Measurements from ENCODE around the gene GALNTL6.
A peak's percentile ranks its signal among the peaks of the same experiment; 100 is the strongest.
"Not testable (repeated sequence)": the region's sequence is repeated elsewhere in the genome, so short reads cannot be mapped to it uniquely, and the experiment has no call there.

Gene GALNTL6

GRCh38 chr4:173002830-173003561 lies 1189.8 kb downstream of the GALNTL6 start:
- DNase-seq, result no peak

GRCh38 chr4:173005912-173006633 lies 1192.9 kb downstream of the GALNTL6 start:
- no peak for DNase-seq

GRCh38 chr4:173008436-173008835 lies 1195.2 kb downstream of the GALNTL6 start:
- no peak for DNase-seq

DNA sequence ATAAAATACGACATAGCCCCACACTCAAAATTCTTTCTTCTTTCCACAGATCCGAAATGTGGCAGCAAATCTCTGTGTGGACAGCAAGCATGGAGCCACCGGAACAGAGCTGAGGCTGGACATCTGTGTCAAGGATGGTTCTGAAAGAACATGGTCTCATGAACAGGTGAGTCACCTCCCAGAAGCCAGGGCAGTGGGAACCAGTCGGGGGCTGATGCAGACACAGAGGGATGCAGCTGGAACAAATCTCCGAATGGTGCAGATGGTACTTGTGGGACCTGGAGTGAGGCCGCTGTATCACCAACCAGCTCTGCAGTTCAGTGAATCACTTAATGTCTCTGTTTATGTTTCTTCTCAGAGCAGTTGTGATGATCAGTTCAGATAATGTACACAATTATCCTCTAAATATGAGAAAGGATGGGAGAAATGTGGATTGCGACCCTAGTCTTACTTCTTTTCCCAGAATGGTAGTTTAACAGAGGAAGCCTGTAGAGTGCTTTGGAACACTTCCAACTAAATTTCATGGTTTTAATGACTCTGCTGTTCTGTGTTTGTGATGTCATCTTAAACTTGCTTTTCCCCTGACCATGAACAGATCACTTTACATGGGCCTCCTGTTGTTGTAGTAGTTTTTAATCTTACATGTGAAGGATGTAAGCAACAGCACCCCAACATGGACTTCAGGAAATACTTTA lies 1196.1 kb downstream of the GALNTL6 start:
- peak; percentile 19 for DNase-seq

GRCh38 chr4:173012608-173013007 lies 1199.4 kb downstream of the GALNTL6 start:
- DNase-seq, result no peak

GRCh38 chr4:173013232-173013930 lies 1200.2 kb downstream of the GALNTL6 start:
- DNase-seq, result peak; percentile 41

- DNase-seq, result peak; percentile 58
These were observed 1200.9 kb downstream of the GALNTL6 start for GRCh38 chr4:173014113-173014558.

- no peak for DNase-seq
These were observed 1201.6 kb downstream of the GALNTL6 start for GRCh38 chr4:173014836-173015235.

DNA sequence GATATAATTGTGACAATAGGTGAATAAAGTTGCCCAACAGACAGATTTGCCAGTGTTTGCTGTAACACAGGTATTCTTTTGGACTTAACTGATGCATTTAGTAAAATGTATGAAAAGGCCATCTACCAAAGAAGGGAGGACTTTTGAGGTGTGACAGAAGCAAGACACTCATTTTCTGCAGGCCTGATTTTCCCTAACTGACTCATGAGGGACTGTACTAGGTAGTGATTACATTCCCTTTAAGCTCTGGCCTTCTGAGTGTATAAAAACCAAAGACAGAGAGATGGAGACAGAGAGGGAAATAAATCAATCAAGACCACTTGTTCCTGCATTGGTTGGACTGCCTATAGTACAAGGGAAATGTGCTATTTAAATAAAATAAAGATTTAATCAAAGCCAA lies 1204.6 kb downstream of the GALNTL6 start:
- no peak for DNase-seq

- DNase-seq, result no peak
These were observed 1205.2 kb downstream of the GALNTL6 start for GRCh38 chr4:173018446-173018845.

DNA sequence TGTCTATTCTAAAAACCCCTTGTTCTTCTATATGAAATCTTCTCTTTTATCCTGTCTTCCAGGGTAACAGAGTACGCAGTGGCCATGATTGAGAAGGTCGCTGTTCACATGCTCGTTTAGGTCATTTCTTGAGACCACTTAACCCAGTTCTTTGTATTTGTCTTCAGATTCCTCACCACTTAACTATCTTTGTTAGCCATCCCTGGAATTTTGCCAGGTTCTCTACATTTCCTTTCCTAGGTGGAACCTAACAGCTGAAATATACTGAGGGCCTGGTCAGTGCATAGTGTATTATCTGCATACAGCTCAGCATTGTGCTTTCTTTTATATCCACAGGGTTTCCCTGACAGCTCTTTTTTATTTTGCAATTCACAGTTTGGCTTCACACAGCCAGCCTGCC lies 1206.5 kb downstream of the GALNTL6 start:
- no peak for DNase-seq

GRCh38 chr4:173021746-173022573 lies 1208.8 kb downstream of the GALNTL6 start:
- DNase-seq, result not testable (repeated sequence)

DNA sequence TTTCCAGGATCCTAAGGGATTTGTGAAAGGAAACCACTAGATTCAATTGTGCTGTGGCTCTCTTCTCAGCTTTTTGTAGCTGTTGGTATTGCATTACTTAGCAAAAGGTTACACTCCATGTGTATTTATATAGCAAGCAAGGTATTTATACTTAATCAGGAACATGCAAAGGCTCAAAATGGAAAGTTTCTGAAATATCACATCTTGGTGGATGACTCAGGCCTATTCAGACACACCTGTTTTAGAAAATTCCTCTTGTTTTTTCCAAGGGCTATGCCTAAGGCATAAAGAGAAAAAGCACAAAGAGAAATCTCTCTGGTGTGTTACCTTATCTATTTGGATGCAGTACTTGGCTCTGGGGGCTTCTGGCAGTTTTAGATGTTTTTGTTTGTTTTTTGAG lies 1211.0 kb downstream of the GALNTL6 start:
- DNase-seq, result no peak

DNA sequence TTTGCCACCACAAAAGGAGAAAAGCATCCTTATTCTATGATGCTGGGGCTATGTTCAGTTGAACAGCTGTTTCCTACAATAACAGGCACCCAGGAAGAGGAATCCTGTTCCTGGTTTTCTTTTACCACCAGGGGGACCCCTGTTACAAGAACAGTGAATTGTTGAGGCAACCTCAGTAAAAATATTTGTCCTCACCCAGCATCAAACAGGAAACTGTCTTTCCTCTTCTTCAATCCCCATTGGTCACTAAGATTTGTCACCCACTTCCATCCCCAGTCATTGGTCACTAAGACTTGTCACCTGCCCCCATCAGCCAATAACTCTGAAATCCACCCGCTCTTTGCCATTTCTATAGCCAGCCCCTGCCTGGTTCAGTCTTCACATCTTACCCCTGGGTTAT lies 1211.9 kb downstream of the GALNTL6 start:
- DNase-seq, result peak; percentile 71

DNA sequence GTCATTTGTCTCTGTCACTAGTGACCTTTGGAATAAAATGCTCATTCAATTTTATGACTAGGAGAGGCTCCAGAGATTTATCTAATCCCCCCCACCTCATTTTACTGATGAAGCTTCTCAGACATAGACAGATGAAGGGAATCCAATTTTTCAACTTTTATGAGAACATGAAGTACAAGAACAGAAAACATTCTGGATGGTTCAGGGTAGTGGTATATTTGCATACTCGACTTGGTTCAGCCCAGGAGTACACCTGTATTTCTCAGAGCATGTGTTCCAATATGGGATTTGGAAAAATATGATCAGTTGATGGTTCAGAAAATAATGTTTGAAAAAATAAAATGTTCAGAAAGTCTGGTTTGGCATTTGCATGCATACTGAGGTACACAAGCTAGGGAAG lies 1224.0 kb downstream of the GALNTL6 start:
- DNase-seq, result no peak

DNA sequence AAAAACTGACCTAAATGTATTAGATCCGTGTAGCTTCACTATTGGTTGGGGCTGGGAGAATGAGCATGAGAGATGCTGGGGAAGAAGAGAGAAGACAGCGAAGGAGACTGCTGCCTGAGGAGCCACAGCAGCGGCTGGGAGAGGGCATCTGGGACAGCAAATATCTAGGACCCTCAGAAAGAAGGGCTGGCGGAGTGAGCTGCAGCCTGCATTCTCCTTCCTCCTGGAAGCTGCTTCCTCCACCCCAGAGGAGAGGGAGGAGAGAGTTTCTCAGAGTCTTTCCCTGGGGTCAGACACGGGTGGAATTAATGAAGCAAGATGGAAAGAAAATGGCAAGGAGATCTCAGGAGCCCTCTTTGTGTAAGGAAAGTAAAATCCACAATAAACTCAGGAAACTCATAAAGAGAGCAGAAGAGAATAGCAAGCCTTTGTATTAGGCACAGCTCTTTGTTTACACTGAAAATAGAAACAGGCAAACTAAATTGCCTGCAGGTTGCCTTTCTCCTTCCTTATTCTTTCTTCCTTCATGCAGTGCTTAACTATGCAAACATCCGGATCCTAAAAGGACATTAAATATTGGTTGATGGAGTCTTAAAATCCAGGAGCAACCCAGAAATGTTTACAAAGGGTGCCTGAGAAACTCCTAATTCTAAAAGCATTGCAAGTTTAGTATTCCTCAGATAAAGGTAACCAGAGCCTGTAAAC lies 1225.1 kb downstream of the GALNTL6 start:
- DNase-seq, result no peak

DNA sequence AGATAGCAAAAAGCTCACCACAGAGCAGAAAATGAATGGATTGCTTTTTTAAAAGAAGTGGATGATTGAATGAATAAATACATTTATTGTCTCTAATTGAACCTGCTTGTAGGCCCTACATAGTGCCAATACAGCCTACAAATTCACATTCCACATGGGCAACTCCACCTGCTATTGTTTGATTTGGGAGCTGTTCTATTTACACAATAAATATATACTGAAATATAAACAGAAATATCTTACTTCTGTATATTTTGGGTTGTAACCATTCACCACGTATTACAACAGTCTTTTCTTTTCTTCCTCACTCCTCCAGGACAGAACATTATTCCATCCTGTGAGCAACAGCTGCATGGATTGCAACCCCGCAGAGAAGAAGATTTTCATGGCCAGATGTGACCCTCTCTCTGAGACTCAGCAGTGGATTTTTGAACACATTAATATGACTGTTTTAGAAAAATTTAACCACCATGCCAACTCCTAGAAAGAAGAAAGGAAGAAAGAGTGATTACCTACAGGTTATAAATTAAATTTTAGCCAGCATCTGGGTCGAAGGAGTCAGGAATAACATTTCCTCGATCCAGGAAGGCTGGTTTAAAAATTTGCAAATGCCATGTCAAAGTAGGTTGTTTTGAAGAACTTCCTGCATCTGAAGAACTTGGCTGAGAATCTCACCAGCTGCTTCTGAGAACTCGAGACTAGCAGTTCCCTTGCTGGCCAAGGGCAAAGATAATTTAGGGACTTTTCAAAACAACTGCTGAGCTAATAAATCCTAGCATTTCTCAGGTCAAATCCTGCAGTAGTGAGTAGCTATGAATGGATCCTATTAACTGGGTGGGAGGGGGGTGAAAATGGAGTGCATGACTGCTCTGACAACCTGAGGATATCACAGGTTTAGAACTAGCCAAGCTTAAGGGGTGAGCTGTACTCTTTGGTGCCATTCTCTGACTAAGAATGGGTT lies 1226.7 kb downstream of the GALNTL6 start:
- DNase-seq, result no peak

- DNase-seq, result no peak
These were observed 1228.3 kb downstream of the GALNTL6 start for GRCh38 chr4:173041482-173041881.

DNA sequence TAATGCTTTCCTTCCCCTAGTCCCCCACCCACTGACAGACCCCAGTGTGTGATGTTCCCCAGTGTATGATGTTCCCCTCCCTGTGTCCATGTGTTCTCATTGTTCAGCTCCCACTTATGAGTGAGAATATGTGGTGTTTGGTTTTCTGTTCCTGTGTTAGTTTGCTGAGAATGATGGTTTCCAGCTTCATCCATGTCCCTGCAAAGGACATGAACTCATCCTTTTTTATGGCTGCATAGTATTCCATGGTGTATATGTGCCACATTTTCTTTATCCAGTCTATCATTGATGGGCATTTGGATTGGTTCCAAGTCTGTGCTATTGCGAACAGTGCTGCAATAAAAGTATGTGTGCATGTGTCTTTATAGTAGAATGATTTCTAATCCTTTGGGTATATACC lies 1228.9 kb downstream of the GALNTL6 start:
- DNase-seq, result not testable (repeated sequence)

- DNase-seq, result no peak
These were observed 1231.1 kb downstream of the GALNTL6 start for GRCh38 chr4:173044340-173044739.

Data from fibroblast of upper back skin (primary cell).